NB4 (cell line): ENCODE data around the gene CLIC1.

ENCODE experiments used
- DNase-seq: peaks from one replicate; pipeline ENCODE4 v3.0.0; 2010; ENCODE audit warnings: low read depth
- H3K4me3 ChIP-seq: one replicate; pipeline ENCODE4 v1.5.1; 2011; ENCODE audit warnings: mild to moderate bottlenecking, low read depth, low read length, moderate library complexity
- MAX ChIP-seq: IDR thresholded peaks from 2 replicates; pipeline ENCODE4 v1.6.1; 2011; ENCODE audit warnings: low read depth, low read length
- MYC ChIP-seq: IDR thresholded peaks from 2 replicates; pipeline ENCODE4 v1.6.1; 2011; ENCODE audit warnings: low read depth, low read length
- POLR2A ChIP-seq: IDR thresholded peaks from 2 replicates; pipeline ENCODE4 v1.6.1; 2011; ENCODE audit warnings: mild to moderate bottlenecking; ENCODE audit not compliant: insufficient read length; ENCODE audit errors: extremely low read depth
- TF ChIP-seq, protein P1 (sequence below): IDR thresholded peaks from one replicate; pipeline ENCODE4 v1.5.1; 2012; ENCODE audit warnings: low read depth, low read length

The CLIC1 gene

DNA sequence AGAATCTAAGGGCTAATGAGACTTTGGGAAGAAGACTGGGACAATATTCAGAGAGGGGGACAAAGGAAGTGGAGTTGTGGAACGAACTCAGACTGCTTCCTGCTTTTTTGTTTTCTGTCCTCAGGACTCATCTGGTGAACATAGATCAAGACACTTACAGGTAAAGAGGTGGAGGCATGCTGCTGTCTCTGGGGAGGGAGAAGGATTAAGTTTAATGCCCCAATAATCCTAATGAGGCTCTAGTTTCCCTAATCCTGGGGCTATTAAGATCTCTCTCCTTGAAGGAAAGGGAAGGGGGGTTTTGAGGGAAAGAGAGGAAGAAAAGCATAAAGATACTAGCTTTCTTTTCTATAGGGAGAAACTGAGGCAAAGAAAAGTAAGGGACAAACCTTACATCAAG is 8.1 kb upstream of the CLIC1 start:
- TF ChIP-seq, protein P1, sequence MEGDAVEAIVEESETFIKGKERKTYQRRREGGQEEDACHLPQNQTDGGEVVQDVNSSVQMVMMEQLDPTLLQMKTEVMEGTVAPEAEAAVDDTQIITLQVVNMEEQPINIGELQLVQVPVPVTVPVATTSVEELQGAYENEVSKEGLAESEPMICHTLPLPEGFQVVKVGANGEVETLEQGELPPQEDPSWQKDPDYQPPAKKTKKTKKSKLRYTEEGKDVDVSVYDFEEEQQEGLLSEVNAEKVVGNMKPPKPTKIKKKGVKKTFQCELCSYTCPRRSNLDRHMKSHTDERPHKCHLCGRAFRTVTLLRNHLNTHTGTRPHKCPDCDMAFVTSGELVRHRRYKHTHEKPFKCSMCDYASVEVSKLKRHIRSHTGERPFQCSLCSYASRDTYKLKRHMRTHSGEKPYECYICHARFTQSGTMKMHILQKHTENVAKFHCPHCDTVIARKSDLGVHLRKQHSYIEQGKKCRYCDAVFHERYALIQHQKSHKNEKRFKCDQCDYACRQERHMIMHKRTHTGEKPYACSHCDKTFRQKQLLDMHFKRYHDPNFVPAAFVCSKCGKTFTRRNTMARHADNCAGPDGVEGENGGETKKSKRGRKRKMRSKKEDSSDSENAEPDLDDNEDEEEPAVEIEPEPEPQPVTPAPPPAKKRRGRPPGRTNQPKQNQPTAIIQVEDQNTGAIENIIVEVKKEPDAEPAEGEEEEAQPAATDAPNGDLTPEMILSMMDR, result no peak
- TF ChIP-seq POLR2A (no peak), MAX (no peak), MYC (no peak)
- no peak overlapping the region for H3K4me3 ChIP-seq
- no peak for DNase-seq

- TF ChIP-seq MAX (no peak), POLR2A (no peak), MYC (no peak)
- TF ChIP-seq, protein P1, result no peak
- DNase-seq, result no peak
- no peak overlapping the region for H3K4me3 ChIP-seq
Observed at GRCh38 chr6:31742894-31743293, 6.6 kb upstream of the CLIC1 start.

DNA sequence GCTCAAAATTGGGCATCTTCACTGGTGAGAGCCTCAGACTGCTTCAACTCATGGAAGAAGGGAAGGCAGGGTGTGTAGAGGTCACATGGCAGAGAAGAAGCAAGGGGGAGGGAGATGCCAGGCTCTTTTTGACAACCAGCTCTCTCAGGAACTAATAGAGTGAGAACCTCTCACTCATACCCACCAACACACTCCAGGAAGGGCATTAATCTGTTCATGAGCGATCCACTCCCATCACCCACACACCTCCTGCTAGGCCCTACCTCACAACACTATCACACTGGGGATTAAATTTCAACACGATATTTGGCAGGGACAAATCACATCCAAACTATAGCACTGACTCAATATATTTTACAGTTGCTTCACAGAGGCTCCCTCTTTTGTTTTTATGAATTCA is 5.5 kb upstream of the CLIC1 start:
- DNase-seq, result no peak
- no peak for TF ChIP-seq MAX
- no peak overlapping the region for H3K4me3 ChIP-seq

GRCh38 chr6:31740397-31741223 is 4.3 kb upstream of the CLIC1 start:
- peak; percentile 86 for DNase-seq
- no peak for TF ChIP-seq MYC
- no peak for TF ChIP-seq MAX
- TF ChIP-seq, protein P1, result no peak
- peak; percentile 28 for TF ChIP-seq POLR2A
- H3K4me3 ChIP-seq, result peak overlapping the region; percentile 89

GRCh38 chr6:31739639-31740396 is 3.5 kb upstream of the CLIC1 start, which contains the start of gene MSH5:
Gene MSH5, plus strand, starts transcription at chr6:31740005. Its CDS starts 462 bp downstream, at chr6:31740467.
- TF ChIP-seq POLR2A, result peak; percentile 72
- TF ChIP-seq, protein P1, result no peak
- peak; percentile 93 for TF ChIP-seq MYC
- peak; percentile 87 for TF ChIP-seq MAX
- peak within 1 kb of the TSS; percentile 100 for H3K4me3 ChIP-seq
- peak; percentile 100 for DNase-seq
